Thoracic aorta (tissue), 2 donors: ENCODE measurements around the gene FSTL4. TPM values are rescaled to one million over a fixed set of nuclear protein-coding genes. Genes with fewer than 3 reads are reported as not detected.

Experiments
- ATAC-seq: fragments of 150-250 bp; one replicate; pipeline ENCODE4 v1.8.0; 2017; ENCODE audit warnings: low read depth; ENCODE audit not compliant: insufficient number of reproducible peaks, low FRiP score
- DNase-seq: peaks from one replicate; pipeline ENCODE4 v3.0.0-alpha.2; 2020; ENCODE audit warnings: low spot score
- H3K27ac ChIP-seq, 2 donors: fragments of 200-600 bp; sonication (generic); 1 replicate in 1 of 2; 2 replicates in 1 of 2; pipeline ENCODE4 v1.5.1; 2016; ENCODE audit warnings: mild to moderate bottlenecking in 2 of 2, moderate library complexity in 2 of 2
- H3K27me3 ChIP-seq: fragments of 200-600 bp; sonication (generic); replicated peaks from 2 replicates; pipeline ENCODE4 v1.6.0; 2016; ENCODE audit warnings: mild to moderate bottlenecking; ENCODE audit not compliant: insufficient read depth
- H3K36me3 ChIP-seq: fragments of 200-600 bp; sonication (generic); one replicate; pipeline ENCODE4 v1.5.1; 2016
- H3K4me1 ChIP-seq, 2 donors: fragments of 200-600 bp; sonication (generic); 1 replicate in 1 of 2; 2 replicates in 1 of 2; pipeline versions ENCODE4 v1.5.1 to v1.6.0; 2016; ENCODE audit warnings: low read depth in 2 of 2, mild to moderate bottlenecking in 1 of 2; ENCODE audit not compliant: control insufficient read depth in 1 of 2
- H3K4me3 ChIP-seq: fragments of 200-600 bp; sonication (generic); 2 replicates; pipeline ENCODE4 v1.5.1; 2016; ENCODE audit warnings: mild to moderate bottlenecking
- H3K9me3 ChIP-seq: fragments of 200-600 bp; sonication (generic); 2 replicates; pipeline ENCODE4 v1.5.1; 2016
- CTCF ChIP-seq: fragments of 200-600 bp; sonication (generic); IDR thresholded peaks from one replicate; pipeline ENCODE4 v1.5.1; 2019; ENCODE audit warnings: antibody characterized with exemption
- total RNA-seq, 2 donors: library from RNA; depleted of rRNA; stranded (reverse); fragments of >200 nt; gene quantifications; one replicate each; pipeline versions ENCODE4 v1.1.0 to v1.2.3, GENCODE V29; 2016

Gene FSTL4
- total RNA-seq, 2 donors from 2014 or later: not detected

DNA sequence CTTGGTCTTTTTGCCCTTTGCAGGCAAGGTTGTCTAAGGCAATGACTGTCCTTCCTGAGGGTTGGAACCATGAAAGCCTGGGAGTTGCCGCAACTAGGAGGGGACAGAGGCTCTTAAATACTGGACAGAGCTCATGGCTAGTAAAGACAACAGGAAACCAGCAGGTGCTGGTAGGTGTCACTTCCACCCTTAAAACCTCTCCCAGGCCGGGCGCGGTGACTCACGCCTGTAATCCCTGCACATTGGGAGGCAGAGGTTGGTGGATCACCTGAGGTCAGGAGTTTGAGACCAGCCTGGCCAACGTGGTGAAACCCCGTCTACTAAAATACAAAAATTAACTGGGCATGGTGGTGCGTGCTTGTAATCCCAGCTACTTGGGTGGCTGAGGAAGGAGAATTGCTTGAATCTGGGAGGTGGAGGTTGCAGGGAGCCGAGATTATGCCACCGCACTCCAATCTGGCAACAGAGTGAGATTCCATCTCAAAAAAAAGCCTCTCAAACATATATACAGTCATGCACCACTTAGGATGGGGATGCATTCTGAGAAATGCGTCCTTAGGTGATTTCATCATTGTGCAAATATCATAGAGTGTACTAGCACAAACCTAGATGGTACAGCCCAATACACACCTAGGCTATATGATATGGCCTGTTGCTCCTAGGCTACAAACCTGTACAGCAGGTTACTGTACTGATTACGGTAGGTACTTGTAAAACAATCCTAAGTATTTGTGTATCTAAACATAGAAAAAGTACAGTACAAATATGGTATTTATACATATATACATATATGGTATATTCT is 457.9 kb downstream of the FSTL4 start:
- Histone ChIP-seq H3K27ac (no peak overlapping the region), H3K4me1 (no peaks in the 10 kb centered on the region), H3K27me3 (no peaks in the 10 kb centered on the region), H3K4me3 (no peak overlapping the region), H3K36me3 (no peaks in the 10 kb centered on the region), H3K9me3 (no peaks in the 10 kb centered on the region)
- DNase-seq: no peak
- no peak for ATAC-seq
- TF ChIP-seq CTCF: no peak

- Histone ChIP-seq H3K4me1 (no peaks in the 10 kb centered on the region), H3K36me3 (no peaks in the 10 kb centered on the region), H3K27me3 (no peaks in the 10 kb centered on the region), H3K4me3 (no peak overlapping the region), H3K9me3 (no peaks in the 10 kb centered on the region), H3K27ac (no peak overlapping the region)
- DNase-seq (no peak), ATAC-seq (no peak)
- no peak for TF ChIP-seq CTCF
These were observed 461.3 kb downstream of the FSTL4 start for GRCh38 chr5:133150909-133151544.

GRCh38 chr5:133149345-133149744 is 463.0 kb downstream of the FSTL4 start:
- TF ChIP-seq CTCF: no peak
- ATAC-seq (no peak), DNase-seq (no peak)
- H3K9me3 ChIP-seq: no peaks in the 10 kb centered on the region
- H3K27ac ChIP-seq: no peak overlapping the region
- H3K36me3 ChIP-seq: no peaks in the 10 kb centered on the region
- no peaks in the 10 kb centered on the region for H3K27me3 ChIP-seq
- H3K4me3 ChIP-seq: no peak overlapping the region
- no peaks in the 10 kb centered on the region for H3K4me1 ChIP-seq

- no peaks in the 10 kb centered on the region for H3K4me1 ChIP-seq
- no peaks in the 10 kb centered on the region for H3K9me3 ChIP-seq
- no peaks in the 10 kb centered on the region for H3K36me3 ChIP-seq
- H3K27me3 ChIP-seq: no peaks in the 10 kb centered on the region
- ATAC-seq (no peak), DNase-seq (no peak)
- no peak overlapping the region for H3K4me3 ChIP-seq
- TF ChIP-seq CTCF: no peak
- H3K27ac ChIP-seq: no peak overlapping the region
These were observed 464.4 kb downstream of the FSTL4 start for GRCh38 chr5:133147815-133148567.

- Histone ChIP-seq H3K36me3 (no peaks in the 10 kb centered on the region), H3K27me3 (no peaks in the 10 kb centered on the region), H3K4me3 (no peak overlapping the region), H3K9me3 (no peaks in the 10 kb centered on the region), H3K4me1 (no peaks in the 10 kb centered on the region), H3K27ac (no peak overlapping the region)
- DNase-seq (no peak), ATAC-seq (no peak)
- no peak for TF ChIP-seq CTCF
These were observed 464.9 kb downstream of the FSTL4 start for GRCh38 chr5:133147411-133147810.
